IgD-negative memory B cell (primary cell): ENCODE results near the gene RHEX. TPM values are rescaled to one million over a fixed set of nuclear protein-coding genes. Genes with fewer than 3 reads are reported as not detected.

Experiments
- H3K27ac Mint-ChIP-seq, 3 donors: one replicate each; pipeline ENCODE4 v1.8.0; 2020 to 2022; ENCODE audit warnings: mild to moderate bottlenecking in 3 of 3, mixed read lengths in 3 of 3, moderate library complexity in 1 of 3
- H3K27me3 Mint-ChIP-seq: one replicate; pipeline ENCODE4 v1.8.0; 2021; ENCODE audit warnings: mixed read lengths
- H3K36me3 Mint-ChIP-seq: one replicate; pipeline ENCODE4 v1.8.0; 2020; ENCODE audit warnings: mild to moderate bottlenecking, mixed read lengths
- H3K4me1 Mint-ChIP-seq, 3 donors: one replicate each; pipeline ENCODE4 v1.8.0; 2020 to 2022; ENCODE audit warnings: mixed read lengths in 3 of 3, mild to moderate bottlenecking in 1 of 3
- H3K4me3 Mint-ChIP-seq, 4 donors: one replicate each; pipeline ENCODE4 v1.8.0; 2020 to 2022; ENCODE audit warnings: mild to moderate bottlenecking in 4 of 4, mixed read lengths in 4 of 4, moderate library complexity in 3 of 4
- H3K9me3 Mint-ChIP-seq, 3 donors: one replicate each; pipeline ENCODE4 v1.8.0; 2020 to 2021; ENCODE audit warnings: mixed read lengths in 3 of 3, mild to moderate bottlenecking in 1 of 3
- polyA plus RNA-seq: library from polyadenylated mRNA; unstranded; fragments of 300-500 nt; fragmentation: Illumina TruSeq; gene quantifications from one replicate; pipeline ENCODE4 v1.2.3, GENCODE V29; 2021

The RHEX gene
- polyA plus RNA-seq, 1 donor from 2014 or later: 2.0 TPM

DNA sequence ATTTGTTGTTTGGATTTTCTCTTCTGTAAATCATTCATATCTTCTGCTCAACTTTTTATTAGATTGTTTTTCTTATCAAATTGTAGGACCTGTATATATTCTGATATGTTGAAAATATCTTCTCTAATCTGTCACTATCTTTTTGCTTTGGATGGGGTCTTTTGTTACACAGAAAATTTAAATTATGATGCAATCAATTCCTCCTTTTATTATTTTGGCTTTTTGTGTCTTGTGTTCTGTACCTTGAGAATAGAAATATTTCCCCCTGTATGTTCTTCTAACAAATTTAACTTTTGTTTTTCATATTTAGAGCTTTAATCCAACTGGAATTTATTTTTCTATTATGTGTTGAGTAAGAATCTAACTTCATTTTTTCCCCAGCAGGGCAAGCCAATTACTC lies 67.4 kb downstream of the RHEX start:
- H3K4me3 Mint-ChIP-seq: peak overlapping the region in 1 of 4 donors; percentile 35
- H3K36me3 Mint-ChIP-seq: peaks cover 10% of the 10 kb centered on the region

GRCh38 chr1:206121269-206121668 lies 68.3 kb downstream of the RHEX start:
- peaks cover 2 to 18% (median 3%) of the 10 kb centered on the region in 3 donors for H3K9me3 Mint-ChIP-seq
- H3K27me3 Mint-ChIP-seq: peaks cover 17% of the 10 kb centered on the region
- H3K36me3 Mint-ChIP-seq: peaks cover 10% of the 10 kb centered on the region
- no peak overlapping the region for H3K27ac Mint-ChIP-seq
- H3K4me1 Mint-ChIP-seq: peaks cover 0 to 7% (median 4%) of the 10 kb centered on the region in 3 donors
- no peak overlapping the region for H3K4me3 Mint-ChIP-seq

More for the DNA sequence above, 67.4 kb downstream of the RHEX start:
- Mint-ChIP-seq H3K27me3 (peaks cover 17% of the 10 kb centered on the region), H3K4me1 (peaks cover 0 to 7% (median 4%) of the 10 kb centered on the region in 3 donors), H3K27ac (no peak overlapping the region), H3K9me3 (peaks cover 2 to 18% (median 3%) of the 10 kb centered on the region in 3 donors)

DNA sequence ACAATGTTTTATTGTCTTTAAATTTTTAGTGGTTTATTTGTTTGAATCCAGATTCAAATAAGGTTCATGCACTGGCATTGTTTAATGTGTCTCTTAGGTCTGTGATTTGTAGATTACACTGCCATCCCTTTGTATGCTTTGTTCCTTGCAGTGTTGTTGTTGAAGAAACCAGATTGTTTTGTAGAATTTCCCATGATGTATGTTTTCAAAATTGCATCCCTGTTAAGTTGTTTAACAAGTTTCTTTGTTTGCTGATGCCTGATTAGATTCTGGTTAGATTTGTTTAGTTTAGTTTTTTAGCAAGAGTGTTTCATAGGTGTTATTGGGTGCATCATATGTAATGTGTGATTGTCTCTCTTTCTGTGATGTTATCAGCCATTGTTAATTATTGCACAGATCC lies 69.7 kb downstream of the RHEX start:
- Mint-ChIP-seq H3K4me1 (peaks cover 0 to 5% (median 2%) of the 10 kb centered on the region in 3 donors), H3K27ac (no peak overlapping the region), H3K36me3 (peaks cover 10% of the 10 kb centered on the region), H3K27me3 (peaks cover 13% of the 10 kb centered on the region), H3K9me3 (peaks cover 2 to 18% (median 3%) of the 10 kb centered on the region in 3 donors), H3K4me3 (peak overlapping the region in 1 of 4 donors; percentile 15)

- Mint-ChIP-seq H3K27ac (no peak overlapping the region), H3K9me3 (peaks cover 2 to 18% (median 3%) of the 10 kb centered on the region in 3 donors), H3K27me3 (peaks cover 10% of the 10 kb centered on the region), H3K4me3 (no peak overlapping the region), H3K36me3 (peaks cover 7% of the 10 kb centered on the region), H3K4me1 (no peaks in the 10 kb centered on the region)
Measured at GRCh38 chr1:206125346-206125745, 72.4 kb downstream of the RHEX start.

GRCh38 chr1:206127336-206127735 lies 74.4 kb downstream of the RHEX start:
- Mint-ChIP-seq H3K9me3 (peaks cover 0 to 5% (median 2%) of the 10 kb centered on the region in 3 donors), H3K4me3 (no peak overlapping the region), H3K27ac (no peak overlapping the region), H3K36me3 (peaks cover 5% of the 10 kb centered on the region), H3K27me3 (peaks cover 10% of the 10 kb centered on the region), H3K4me1 (no peaks in the 10 kb centered on the region)

DNA sequence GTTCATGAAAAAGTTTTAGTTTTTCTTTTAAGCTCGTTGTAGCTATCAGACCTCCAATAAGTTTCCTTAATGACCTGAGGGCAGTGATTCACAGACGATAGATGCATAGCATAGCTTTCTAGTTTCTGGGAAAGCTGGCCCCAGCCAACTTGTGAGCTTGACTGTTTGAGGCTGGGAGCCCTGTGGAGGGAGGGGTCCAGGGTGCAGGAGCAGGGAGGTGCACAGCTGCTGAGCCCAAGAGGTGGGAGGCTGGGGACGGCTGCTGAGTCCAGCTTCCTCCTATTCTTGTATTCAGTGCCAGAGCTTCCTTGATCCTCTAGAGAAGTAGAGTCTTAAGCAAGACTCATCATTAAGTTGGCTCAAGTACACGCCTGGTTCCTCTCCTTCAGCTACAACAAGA lies 75.2 kb downstream of the RHEX start:
- H3K9me3 Mint-ChIP-seq: no peaks in the 10 kb centered on the region
- H3K27me3 Mint-ChIP-seq: peaks cover 10% of the 10 kb centered on the region
- H3K27ac Mint-ChIP-seq: no peak overlapping the region
- peaks cover 3% of the 10 kb centered on the region for H3K36me3 Mint-ChIP-seq
- no peak overlapping the region for H3K4me3 Mint-ChIP-seq
- no peaks in the 10 kb centered on the region for H3K4me1 Mint-ChIP-seq

- Mint-ChIP-seq H3K9me3 (no peaks in the 10 kb centered on the region), H3K27me3 (peaks cover 10% of the 10 kb centered on the region), H3K36me3 (no peaks in the 10 kb centered on the region), H3K4me1 (no peaks in the 10 kb centered on the region), H3K4me3 (no peak overlapping the region), H3K27ac (no peak overlapping the region)
Measured at GRCh38 chr1:206131037-206131436, 78.1 kb downstream of the RHEX start.

DNA sequence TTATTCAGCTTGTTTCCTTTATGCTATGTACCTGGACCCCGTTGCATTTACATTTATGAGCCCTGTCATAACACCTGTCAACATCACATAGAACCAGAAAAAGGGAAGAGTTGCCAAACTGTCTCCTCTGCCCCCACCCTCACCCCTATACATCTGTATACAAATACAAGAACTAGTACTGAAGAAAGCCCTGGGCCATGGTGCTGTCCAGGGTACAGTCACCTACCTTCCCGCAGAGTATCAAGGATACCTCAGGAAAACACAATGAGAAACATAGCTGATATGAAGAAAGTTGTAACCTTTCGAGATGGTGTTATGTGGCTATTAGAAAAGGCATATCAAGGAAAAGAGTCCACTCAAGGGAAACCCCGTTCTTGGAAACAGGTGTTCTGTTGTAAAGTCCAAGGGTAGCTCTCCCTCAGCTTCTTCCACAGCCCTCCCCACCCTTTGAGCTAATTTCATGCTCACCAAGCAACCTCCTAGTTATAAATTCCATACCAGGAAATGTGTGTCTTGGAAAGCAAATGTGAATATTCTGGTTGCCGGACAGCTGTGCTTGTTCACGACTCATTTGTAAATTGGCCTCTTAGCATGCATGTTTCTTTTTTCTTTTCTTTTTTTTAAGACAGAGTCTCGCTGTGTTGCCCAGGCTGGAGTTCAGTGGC lies 80.9 kb downstream of the RHEX start:
- H3K4me1 Mint-ChIP-seq: no peaks in the 10 kb centered on the region
- H3K4me3 Mint-ChIP-seq: peak overlapping the region in 1 of 4 donors; percentile 27
- H3K36me3 Mint-ChIP-seq: no peaks in the 10 kb centered on the region
- no peak overlapping the region for H3K27ac Mint-ChIP-seq
- peaks cover 11% of the 10 kb centered on the region for H3K27me3 Mint-ChIP-seq
- no peaks in the 10 kb centered on the region for H3K9me3 Mint-ChIP-seq

DNA sequence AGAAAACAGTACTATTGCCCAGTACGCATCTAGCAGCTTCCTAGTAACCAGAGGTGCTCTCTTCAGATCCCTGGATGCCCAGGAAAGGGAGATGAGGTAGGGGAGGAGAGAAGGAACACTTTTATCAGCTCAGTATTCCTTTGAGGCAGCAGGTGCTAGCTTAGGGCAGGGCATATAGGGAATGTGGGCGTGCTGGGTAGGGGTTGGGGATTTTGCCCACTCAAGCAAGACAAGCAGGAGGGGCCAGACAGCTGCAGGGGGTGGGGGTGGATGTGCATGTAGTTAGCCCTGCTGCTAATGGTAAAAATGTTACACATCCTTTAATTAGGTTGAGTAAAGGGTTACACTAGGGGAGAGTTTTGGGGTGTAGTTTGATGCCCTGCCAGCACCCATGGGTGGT lies 82.3 kb downstream of the RHEX start:
- no peaks in the 10 kb centered on the region for H3K4me1 Mint-ChIP-seq
- H3K4me3 Mint-ChIP-seq: no peak overlapping the region
- H3K27ac Mint-ChIP-seq: no peak overlapping the region
- peaks cover 16% of the 10 kb centered on the region for H3K27me3 Mint-ChIP-seq
- H3K9me3 Mint-ChIP-seq: no peaks in the 10 kb centered on the region
- no peaks in the 10 kb centered on the region for H3K36me3 Mint-ChIP-seq

- Mint-ChIP-seq H3K36me3 (no peaks in the 10 kb centered on the region), H3K4me3 (no peak overlapping the region), H3K27ac (no peak overlapping the region), H3K9me3 (no peaks in the 10 kb centered on the region), H3K27me3 (peaks cover 22% of the 10 kb centered on the region), H3K4me1 (no peaks in the 10 kb centered on the region)
Measured at GRCh38 chr1:206136241-206136640, 83.3 kb downstream of the RHEX start.

DNA sequence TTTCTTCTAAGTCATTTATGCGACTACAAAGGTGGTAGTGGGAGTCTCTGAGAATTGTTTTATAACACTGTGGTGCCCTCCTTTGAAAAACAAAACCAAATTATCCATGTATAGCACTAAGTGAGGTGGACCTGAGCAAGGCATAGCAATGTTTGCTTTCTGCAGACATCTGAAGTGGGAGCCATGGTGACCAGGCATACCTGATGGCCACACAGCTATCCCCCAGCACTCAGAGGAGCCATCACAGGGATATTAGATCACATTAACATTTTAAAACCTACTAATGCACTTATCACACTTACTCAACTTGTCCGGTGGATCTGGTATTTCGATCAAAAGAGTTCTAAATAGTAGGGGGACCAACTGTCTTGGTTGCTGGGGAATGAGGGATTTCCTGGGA lies 89.0 kb downstream of the RHEX start:
- Mint-ChIP-seq H3K27me3 (peaks cover 26% of the 10 kb centered on the region), H3K36me3 (no peaks in the 10 kb centered on the region), H3K4me1 (no peaks in the 10 kb centered on the region), H3K9me3 (peaks cover 0 to 2% (median 0%) of the 10 kb centered on the region in 3 donors), H3K27ac (no peak overlapping the region), H3K4me3 (no peak overlapping the region)

- peaks cover 26% of the 10 kb centered on the region for H3K27me3 Mint-ChIP-seq
- no peaks in the 10 kb centered on the region for H3K36me3 Mint-ChIP-seq
- H3K27ac Mint-ChIP-seq: no peak overlapping the region
- H3K9me3 Mint-ChIP-seq: peaks cover 0 to 6% (median 4%) of the 10 kb centered on the region in 3 donors
- no peak overlapping the region for H3K4me3 Mint-ChIP-seq
- no peaks in the 10 kb centered on the region for H3K4me1 Mint-ChIP-seq
Measured at GRCh38 chr1:206142770-206143169, 89.8 kb downstream of the RHEX start.

- Mint-ChIP-seq H3K27me3 (peaks cover 18% of the 10 kb centered on the region), H3K9me3 (peaks cover 0 to 14% (median 4%) of the 10 kb centered on the region in 3 donors)
Measured at GRCh38 chr1:206143537-206144172, 90.7 kb downstream of the RHEX start.

GRCh38 chr1:206144605-206145004 lies 91.6 kb downstream of the RHEX start:
- Mint-ChIP-seq H3K4me3 (no peak overlapping the region), H3K36me3 (no peaks in the 10 kb centered on the region), H3K27ac (no peak overlapping the region), H3K4me1 (no peaks in the 10 kb centered on the region), H3K27me3 (peaks cover 14% of the 10 kb centered on the region), H3K9me3 (peaks cover 0 to 14% (median 4%) of the 10 kb centered on the region in 3 donors)

More at GRCh38 chr1:206143537-206144172, 90.7 kb downstream of the RHEX start:
- Mint-ChIP-seq H3K4me3 (no peak overlapping the region), H3K36me3 (no peaks in the 10 kb centered on the region), H3K27ac (no peak overlapping the region), H3K4me1 (no peaks in the 10 kb centered on the region)

DNA sequence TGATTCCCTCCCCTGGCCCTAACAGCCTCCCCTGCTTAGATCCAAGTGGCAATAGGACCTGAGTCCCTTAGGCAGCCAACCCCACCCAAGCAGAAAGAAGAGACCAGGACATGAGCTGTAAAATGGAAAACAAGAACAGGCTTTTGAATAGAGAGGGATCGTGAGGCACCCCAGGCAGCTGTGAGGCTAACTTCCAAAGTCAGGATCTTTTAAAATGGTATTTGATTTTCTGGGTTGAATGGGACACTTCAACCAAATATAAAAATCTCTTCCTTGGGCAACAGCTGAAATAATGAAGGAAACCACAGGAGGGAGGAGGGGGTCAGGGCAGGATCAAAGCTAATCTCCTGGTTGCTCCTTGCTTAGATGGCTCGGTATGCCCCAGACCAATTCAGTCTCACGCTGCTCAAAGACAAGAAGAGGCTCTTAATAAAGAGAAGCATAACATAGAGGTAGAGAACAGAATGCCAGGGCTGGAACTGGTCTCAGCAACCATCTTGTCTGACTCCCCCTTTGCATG lies 92.9 kb downstream of the RHEX start:
- no peaks in the 10 kb centered on the region for H3K36me3 Mint-ChIP-seq
- peaks cover 6% of the 10 kb centered on the region for H3K27me3 Mint-ChIP-seq
- H3K9me3 Mint-ChIP-seq: peaks cover 0 to 14% (median 4%) of the 10 kb centered on the region in 3 donors
- H3K4me3 Mint-ChIP-seq: no peak overlapping the region
- no peak overlapping the region for H3K27ac Mint-ChIP-seq
- H3K4me1 Mint-ChIP-seq: no peaks in the 10 kb centered on the region
